ENCODE data around the gene PRRT3.
"Not testable (repeated sequence)": the region's sequence is repeated elsewhere in the genome, so short reads cannot be mapped to it uniquely, and the experiment has no call there.

Gene PRRT3

GRCh38 chr3:9902372-9903237 is 49.6 kb downstream of the PRRT3 start, which contains the start of gene IL17RE:
TSS of gene IL17RE (plus strand) at chr3:9902848. CDS start at chr3:9902933, 85 bp downstream.
- Histone ChIP-seq H3K4me3 (ENCODE audit: insufficient read depth, low read length, poor library complexity, severe bottlenecking) (no peak within 1 kb of the TSS), H3K9me2 (replicated peaks; ENCODE audit: insufficient read depth, low read length) (no peaks in the 10 kb centered on the region), H3K9me3 (ENCODE audit: insufficient read depth, low read length) (no peaks in the 10 kb centered on the region), H3K27ac (ENCODE audit: low read depth, low read length) (no peak within 1 kb of the TSS), H3K4me2 (ENCODE audit: low read depth, low read length, poor library complexity, severe bottlenecking) (no peak within 1 kb of the TSS), H3F3A (ENCODE audit: insufficient read depth) (no peaks in the 10 kb centered on the region), H3K36me3 (ENCODE audit: low read length) (no peaks in the 10 kb centered on the region), H3K27me3 (ENCODE audit: low read length) (no peaks in the 10 kb centered on the region), H3K9ac (ENCODE audit: low read length) (no peak within 1 kb of the TSS), H3K79me2 (ENCODE audit: insufficient read depth, low read length) (no peaks in the 10 kb centered on the region), H2AFZ (ENCODE audit: low read depth, low read length, severe bottlenecking) (no peak within 1 kb of the TSS), H4K20me1 (ENCODE audit: low read depth, low read length) (no peaks in the 10 kb centered on the region)
- TF ChIP-seq EZH2phosphoT487 (conservative IDR thresholded peaks at IDR 0.05; ENCODE audit: low read length) (no peak), CTCF (IDR thresholded peaks at IDR 0.05; ENCODE audit: insufficient read depth, low read length, poor library complexity, severe bottlenecking) (no peak)

- Histone ChIP-seq H3K36me3 (ENCODE audit: low read length) (no peaks in the 10 kb centered on the region), H3K27ac (ENCODE audit: low read depth, low read length) (no peak overlapping the region), H4K20me1 (ENCODE audit: low read depth, low read length) (no peaks in the 10 kb centered on the region), H3K9ac (ENCODE audit: low read length) (no peak overlapping the region), H3K9me3 (ENCODE audit: insufficient read depth, low read length) (no peaks in the 10 kb centered on the region), H3K79me2 (ENCODE audit: insufficient read depth, low read length) (no peaks in the 10 kb centered on the region), H2AFZ (ENCODE audit: low read depth, low read length, severe bottlenecking) (no peak overlapping the region), H3K9me2 (replicated peaks; ENCODE audit: insufficient read depth, low read length) (no peaks in the 10 kb centered on the region), H3K27me3 (ENCODE audit: low read length) (no peaks in the 10 kb centered on the region), H3K4me3 (ENCODE audit: insufficient read depth, low read length, poor library complexity, severe bottlenecking) (no peak overlapping the region), H3K4me2 (ENCODE audit: low read depth, low read length, poor library complexity, severe bottlenecking) (no peak overlapping the region), H3F3A (ENCODE audit: insufficient read depth) (no peaks in the 10 kb centered on the region)
- no peak for TF ChIP-seq CTCF (IDR thresholded peaks at IDR 0.05; ENCODE audit: insufficient read depth, low read length, poor library complexity, severe bottlenecking)
- TF ChIP-seq EZH2phosphoT487 (conservative IDR thresholded peaks at IDR 0.05; ENCODE audit: low read length), result no peak
These were observed 50.2 kb downstream of the PRRT3 start for GRCh38 chr3:9901967-9902366.

- not testable (repeated sequence) for H3K79me2 ChIP-seq (ENCODE audit: insufficient read depth, low read length); H3K9me3 ChIP-seq (ENCODE audit: insufficient read depth, low read length); H3K4me3 ChIP-seq (ENCODE audit: insufficient read depth, low read length, poor library complexity, severe bottlenecking); H3K27me3 ChIP-seq (ENCODE audit: low read length); H3K27ac ChIP-seq (ENCODE audit: low read depth, low read length); H3F3A ChIP-seq (ENCODE audit: insufficient read depth); H3K9me2 ChIP-seq (replicated peaks; ENCODE audit: insufficient read depth, low read length); H4K20me1 ChIP-seq (ENCODE audit: low read depth, low read length); H3K4me2 ChIP-seq (ENCODE audit: low read depth, low read length, poor library complexity, severe bottlenecking); H3K9ac ChIP-seq (ENCODE audit: low read length); H2AFZ ChIP-seq (ENCODE audit: low read depth, low read length, severe bottlenecking); H3K36me3 ChIP-seq (ENCODE audit: low read length)
These were observed 51.2 kb downstream of the PRRT3 start for GRCh38 chr3:9900965-9901415.

- H3K27me3 ChIP-seq (ENCODE audit: low read length), result no peaks in the 10 kb centered on the region
- H3F3A ChIP-seq (ENCODE audit: insufficient read depth), result no peaks in the 10 kb centered on the region
- H4K20me1 ChIP-seq (ENCODE audit: low read depth, low read length), result peaks cover 5% of the 10 kb centered on the region; the same call in 1 of the 2 replicates
- no peaks in the 10 kb centered on the region for H3K36me3 ChIP-seq (ENCODE audit: low read length)
- no peak overlapping the region for H3K4me3 ChIP-seq (ENCODE audit: insufficient read depth, low read length, poor library complexity, severe bottlenecking)
- no peaks in the 10 kb centered on the region for H3K9me2 ChIP-seq (replicated peaks; ENCODE audit: insufficient read depth, low read length)
- no peaks in the 10 kb centered on the region for H3K9me3 ChIP-seq (ENCODE audit: insufficient read depth, low read length)
- no peak overlapping the region for H2AFZ ChIP-seq (ENCODE audit: low read depth, low read length, severe bottlenecking)
- no peak overlapping the region for H3K4me2 ChIP-seq (ENCODE audit: low read depth, low read length, poor library complexity, severe bottlenecking)
- TF ChIP-seq CTCF (IDR thresholded peaks at IDR 0.05; ENCODE audit: insufficient read depth, low read length, poor library complexity, severe bottlenecking) (no peak), EZH2phosphoT487 (conservative IDR thresholded peaks at IDR 0.05; ENCODE audit: low read length) (no peak)
- H3K9ac ChIP-seq (ENCODE audit: low read length), result no peak overlapping the region
- H3K27ac ChIP-seq (ENCODE audit: low read depth, low read length), result no peak overlapping the region
- no peaks in the 10 kb centered on the region for H3K79me2 ChIP-seq (ENCODE audit: insufficient read depth, low read length)
These were observed 52.9 kb downstream of the PRRT3 start for GRCh38 chr3:9899289-9899791.
